Fibroblast of the aortic adventitia (primary cell): Measurements from ENCODE around the gene ADGRG3. TPM values are rescaled to one million over a fixed set of nuclear protein-coding genes. Genes with fewer than 3 reads are reported as not detected.

ENCODE experiments used
- DNase-seq: peaks from one replicate; pipeline ENCODE4 v3.0.0-alpha.2; 2010; ENCODE audit warnings: low read depth
- H3K4me3 ChIP-seq: 2 replicates; pipeline ENCODE4 v1.5.1; 2011; ENCODE audit warnings: low read depth, mild to moderate bottlenecking, control low read depth, low read length, moderate library complexity
- total RNA-seq: library from RNA; depleted of rRNA; stranded (reverse); fragments of >200 nt; gene quantifications from 2 replicates; pipeline ENCODE4 v1.2.3, GENCODE V29; 2012; ENCODE audit warnings: low replicate concordance
- TF ChIP-seq, protein P1 (sequence below): IDR thresholded peaks from 2 replicates; pipeline ENCODE4 v1.5.1; 2011; ENCODE audit warnings: mild to moderate bottlenecking, low read length, control low read depth, inconsistent platforms; ENCODE audit not compliant: insufficient read depth

ADGRG3 gene
- total RNA-seq, 1 donor, result not detected

GRCh38 chr16:57694725-57695679 is 26.9 kb downstream of the ADGRG3 start, which contains the start of gene DRC7:
Gene DRC7 (plus strand): TSS chr16:57694806. CDS start chr16:57697950, 3,144 bp downstream.
- DNase-seq, result peak; percentile 40
- TF ChIP-seq, protein P1, sequence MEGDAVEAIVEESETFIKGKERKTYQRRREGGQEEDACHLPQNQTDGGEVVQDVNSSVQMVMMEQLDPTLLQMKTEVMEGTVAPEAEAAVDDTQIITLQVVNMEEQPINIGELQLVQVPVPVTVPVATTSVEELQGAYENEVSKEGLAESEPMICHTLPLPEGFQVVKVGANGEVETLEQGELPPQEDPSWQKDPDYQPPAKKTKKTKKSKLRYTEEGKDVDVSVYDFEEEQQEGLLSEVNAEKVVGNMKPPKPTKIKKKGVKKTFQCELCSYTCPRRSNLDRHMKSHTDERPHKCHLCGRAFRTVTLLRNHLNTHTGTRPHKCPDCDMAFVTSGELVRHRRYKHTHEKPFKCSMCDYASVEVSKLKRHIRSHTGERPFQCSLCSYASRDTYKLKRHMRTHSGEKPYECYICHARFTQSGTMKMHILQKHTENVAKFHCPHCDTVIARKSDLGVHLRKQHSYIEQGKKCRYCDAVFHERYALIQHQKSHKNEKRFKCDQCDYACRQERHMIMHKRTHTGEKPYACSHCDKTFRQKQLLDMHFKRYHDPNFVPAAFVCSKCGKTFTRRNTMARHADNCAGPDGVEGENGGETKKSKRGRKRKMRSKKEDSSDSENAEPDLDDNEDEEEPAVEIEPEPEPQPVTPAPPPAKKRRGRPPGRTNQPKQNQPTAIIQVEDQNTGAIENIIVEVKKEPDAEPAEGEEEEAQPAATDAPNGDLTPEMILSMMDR, result no peak
- peak within 1 kb of the TSS; percentile 49 for H3K4me3 ChIP-seq

DNA sequence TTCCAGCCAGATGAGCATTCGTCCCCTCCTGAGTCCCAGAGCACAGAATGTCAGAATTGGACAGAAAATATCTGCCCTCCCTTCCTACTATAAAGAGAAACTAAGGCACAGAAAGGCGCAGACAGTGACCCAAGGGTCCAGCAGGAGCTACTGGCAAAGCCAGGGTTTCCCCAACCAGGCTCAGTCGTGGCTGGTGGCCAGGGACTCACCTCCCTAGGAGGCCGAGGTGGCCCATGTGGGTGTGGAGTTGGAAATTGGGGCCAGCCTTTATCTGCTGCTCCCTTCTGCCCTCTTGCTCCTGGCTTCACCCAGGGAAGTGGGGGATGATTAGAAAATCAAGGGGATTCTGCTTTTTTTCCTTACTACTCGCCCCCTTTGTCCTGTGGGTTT is 27.6 kb downstream of the ADGRG3 start:
- H3K4me3 ChIP-seq, result no peak overlapping the region
- TF ChIP-seq, protein P1, result no peak
- DNase-seq, result no peak

- DNase-seq, result no peak
- no peak overlapping the region for H3K4me3 ChIP-seq
- TF ChIP-seq, protein P1, result no peak
These were observed 28.1 kb downstream of the ADGRG3 start for GRCh38 chr16:57696240-57696639.

- DNase-seq, result no peak
- TF ChIP-seq, protein P1, result no peak
- no peak overlapping the region for H3K4me3 ChIP-seq
These were observed 29.9 kb downstream of the ADGRG3 start for GRCh38 chr16:57697896-57698537.

DNA sequence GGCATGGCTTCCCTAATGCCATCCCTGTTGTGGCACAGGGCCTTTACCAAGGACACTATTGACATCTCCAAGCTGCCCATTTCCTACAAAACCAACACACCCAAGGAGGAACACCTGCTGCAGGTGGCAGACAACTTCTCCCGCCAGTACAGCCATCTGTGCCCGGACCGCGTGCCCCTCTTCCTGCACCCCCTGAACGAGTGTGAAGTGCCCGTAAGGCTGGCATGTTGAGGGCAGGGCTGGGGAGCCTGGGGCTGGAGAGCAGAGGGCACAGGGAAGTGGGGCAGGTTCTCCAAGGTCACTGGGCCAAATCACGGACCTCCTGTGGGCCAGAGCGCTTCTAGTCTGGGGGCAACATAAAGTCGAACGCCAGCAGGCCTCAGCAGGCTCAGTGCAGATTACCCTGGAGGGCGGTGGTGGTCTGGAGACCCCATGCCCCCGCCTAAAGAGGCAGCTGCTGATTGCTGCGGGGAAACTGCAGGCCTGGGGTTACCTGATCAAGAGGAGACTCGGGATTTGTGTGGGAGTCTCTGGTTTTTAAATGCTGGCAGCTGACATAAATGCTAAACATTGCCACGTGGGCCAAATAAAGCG is 30.8 kb downstream of the ADGRG3 start:
- TF ChIP-seq, protein P1, result no peak
- DNase-seq, result no peak
- H3K4me3 ChIP-seq, result no peak overlapping the region

GRCh38 chr16:57699481-57699880 is 31.4 kb downstream of the ADGRG3 start:
- TF ChIP-seq, protein P1, result no peak
- H3K4me3 ChIP-seq, result no peak overlapping the region
- DNase-seq, result no peak
